GM18519 (cell line): Measurements from ENCODE around the gene SLC4A7.
A peak's percentile ranks its signal among the peaks of the same experiment; 100 is the strongest.
"Not testable (repeated sequence)": the region's sequence is repeated elsewhere in the genome, so short reads cannot be mapped to it uniquely, and the experiment has no call there.

Experiments used
- ATAC-seq: cut with Tn5 transposase; IDR thresholded peaks from one replicate; pipeline ENCODE4 v1.9.1; 2021; ENCODE audit warnings: mild to moderate bottlenecking, moderate library complexity; ENCODE audit not compliant: unreplicated experiment, low FRiP score

The SLC4A7 gene

GRCh38 chr3:27484015-27484844 lies at the start of gene SLC4A7:
Gene SLC4A7, minus strand, starts transcription at chr3:27484384. Its CDS starts 258 bp downstream, at chr3:27484126.
- peak; percentile 87 for ATAC-seq

DNA sequence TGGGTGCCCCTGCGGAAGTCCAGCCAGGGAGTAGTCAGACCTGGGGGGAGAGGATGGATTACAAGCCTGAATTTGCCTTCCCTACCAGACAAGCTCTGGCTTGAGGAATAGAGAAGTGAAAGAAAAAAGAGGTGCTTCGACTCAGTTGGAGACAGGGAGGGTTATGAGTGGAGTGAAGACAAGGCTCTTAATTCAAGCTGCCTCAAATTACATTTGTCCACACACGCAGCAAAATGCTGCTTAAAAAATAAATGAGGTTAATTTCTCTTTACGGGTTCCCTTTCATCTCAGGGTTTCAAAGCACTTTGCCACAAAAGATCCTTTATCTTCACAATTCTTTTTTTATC lies 49.0 kb upstream of the SLC4A7 start:
- no peak for ATAC-seq

DNA sequence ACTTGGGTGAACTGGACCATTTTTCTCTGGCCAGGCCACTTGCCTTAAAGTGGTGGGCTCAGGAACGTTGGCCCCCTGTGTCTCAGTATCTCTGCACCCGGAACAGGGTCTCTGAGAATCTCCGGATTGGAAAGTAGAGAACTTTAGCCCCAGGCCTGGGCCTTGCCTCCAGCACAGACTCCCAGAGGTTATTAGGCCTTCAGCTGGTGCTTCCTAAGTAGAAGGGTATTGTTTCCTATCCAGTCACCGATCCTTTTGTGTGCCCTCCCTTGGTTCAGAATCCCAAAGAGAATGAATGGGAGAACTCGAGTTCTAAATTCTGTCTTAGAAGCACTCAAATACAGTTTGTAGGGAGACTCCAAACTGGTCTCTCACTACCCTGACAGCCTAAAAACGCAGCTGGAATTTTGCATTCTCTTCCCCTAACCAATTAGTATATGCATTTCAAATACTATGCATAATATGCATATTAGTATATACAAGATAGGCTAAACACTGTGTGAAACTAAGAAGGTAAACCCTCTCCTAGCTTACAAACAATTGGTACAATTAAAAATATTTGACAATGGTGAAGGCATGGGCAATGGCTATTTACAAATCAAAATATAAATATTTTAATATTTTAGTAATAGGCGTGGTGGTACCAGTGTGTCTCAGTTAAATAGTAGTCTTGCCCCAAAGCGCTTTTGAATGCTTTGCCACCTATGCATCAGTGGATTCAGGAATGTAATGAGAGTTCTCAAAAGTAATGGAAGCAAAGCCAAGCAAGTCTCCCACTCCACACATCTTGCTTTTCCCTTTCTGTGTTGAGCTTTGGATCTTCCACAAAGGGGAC lies 48.5 kb upstream of the SLC4A7 start:
- ATAC-seq, result no peak

DNA sequence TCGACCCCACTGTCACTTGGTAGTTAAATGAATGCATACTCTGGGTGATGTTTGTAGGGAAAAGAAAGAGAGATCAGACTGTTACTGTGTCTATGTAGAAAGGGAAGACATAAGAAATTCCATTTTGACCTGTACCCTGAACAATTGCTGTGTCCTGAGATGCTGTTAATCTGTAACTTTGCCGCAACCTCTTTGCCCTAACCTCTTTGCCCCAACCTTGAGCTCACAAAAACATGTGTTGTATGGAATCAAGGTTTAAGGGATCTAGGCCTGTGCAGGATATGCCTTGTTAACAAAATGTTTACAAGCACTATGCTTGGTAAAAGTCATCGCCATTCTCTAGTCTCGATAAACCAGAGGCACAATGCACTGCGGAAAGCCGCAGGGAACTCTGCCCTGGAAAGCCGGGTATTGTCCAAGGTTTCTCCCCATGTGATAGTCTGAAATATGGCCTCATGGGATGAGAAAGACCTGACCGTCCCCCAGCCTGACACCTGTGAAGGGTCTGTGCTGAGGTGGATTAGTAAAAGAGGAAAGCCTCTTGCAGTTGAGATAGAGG lies 47.1 kb upstream of the SLC4A7 start:
- ATAC-seq, result not testable (repeated sequence)

- ATAC-seq, result no peak
Observed at GRCh38 chr3:27528791-27529190, 44.6 kb upstream of the SLC4A7 start.

- no peak for ATAC-seq
Observed at GRCh38 chr3:27526614-27527315, 42.6 kb upstream of the SLC4A7 start.

DNA sequence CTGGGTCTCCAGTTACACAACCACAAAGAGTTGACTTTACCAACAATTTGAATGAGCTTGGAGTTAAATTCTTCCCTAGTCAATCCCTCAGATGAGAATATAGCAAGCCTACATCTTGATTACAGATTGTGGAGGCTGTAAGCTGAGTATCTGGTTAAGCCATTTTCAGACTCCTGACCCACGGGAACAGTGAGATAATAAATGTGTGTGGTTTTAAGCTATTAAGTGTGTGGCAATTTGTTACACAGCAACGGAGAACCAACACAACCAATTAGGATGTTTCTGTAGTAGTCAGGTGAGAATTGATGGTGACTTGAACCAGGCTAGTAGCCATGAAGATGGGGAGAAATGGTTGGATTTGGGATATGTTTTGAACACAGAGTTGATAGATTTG lies 37.7 kb upstream of the SLC4A7 start:
- ATAC-seq, result no peak

GRCh38 chr3:27521179-27521871 lies 37.1 kb upstream of the SLC4A7 start:
- no peak for ATAC-seq

GRCh38 chr3:27511724-27512422 lies 27.7 kb upstream of the SLC4A7 start:
- ATAC-seq, result no peak

DNA sequence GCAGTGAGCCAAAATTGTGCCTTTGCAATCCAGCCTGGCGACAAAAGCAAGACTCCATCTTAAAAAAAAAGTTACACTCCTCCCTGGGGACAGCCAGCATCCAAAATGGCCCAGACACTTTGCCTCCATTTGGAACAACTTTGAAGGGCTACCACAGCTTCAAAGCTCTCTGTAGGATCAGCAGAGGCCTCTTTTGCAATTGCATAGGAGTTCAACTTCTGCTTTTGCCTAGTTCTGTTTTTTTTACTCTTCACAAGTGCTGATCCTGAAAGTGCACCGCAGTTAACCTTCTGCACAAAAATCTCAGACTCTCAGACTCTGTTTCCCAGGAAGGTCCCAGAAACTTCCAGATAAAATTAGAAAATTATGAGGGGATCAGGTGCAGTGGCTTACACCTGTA lies 25.2 kb upstream of the SLC4A7 start:
- no peak for ATAC-seq

- ATAC-seq, result no peak
Observed at GRCh38 chr3:27508424-27508823, 24.2 kb upstream of the SLC4A7 start.

GRCh38 chr3:27507515-27508266 lies 23.5 kb upstream of the SLC4A7 start:
- no peak for ATAC-seq

DNA sequence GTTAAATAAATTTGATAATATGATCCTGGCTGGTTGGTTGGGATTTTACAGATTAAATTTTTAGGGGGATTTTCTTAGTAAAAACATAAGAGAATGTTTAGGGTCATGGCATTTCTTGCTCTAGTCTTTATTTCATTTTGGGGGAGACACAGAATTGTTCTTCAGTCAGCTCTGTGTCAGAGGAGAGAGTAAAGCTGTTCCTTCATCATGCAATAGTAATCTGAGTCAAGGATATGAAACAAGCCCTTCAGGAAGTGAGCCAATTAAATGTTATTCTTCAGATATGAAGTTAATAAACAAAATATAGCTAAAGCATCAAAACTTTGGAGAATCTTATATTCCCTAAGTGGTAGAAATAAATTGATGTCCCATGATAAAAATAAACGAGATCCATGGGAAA lies 22.9 kb upstream of the SLC4A7 start:
- ATAC-seq, result no peak

DNA sequence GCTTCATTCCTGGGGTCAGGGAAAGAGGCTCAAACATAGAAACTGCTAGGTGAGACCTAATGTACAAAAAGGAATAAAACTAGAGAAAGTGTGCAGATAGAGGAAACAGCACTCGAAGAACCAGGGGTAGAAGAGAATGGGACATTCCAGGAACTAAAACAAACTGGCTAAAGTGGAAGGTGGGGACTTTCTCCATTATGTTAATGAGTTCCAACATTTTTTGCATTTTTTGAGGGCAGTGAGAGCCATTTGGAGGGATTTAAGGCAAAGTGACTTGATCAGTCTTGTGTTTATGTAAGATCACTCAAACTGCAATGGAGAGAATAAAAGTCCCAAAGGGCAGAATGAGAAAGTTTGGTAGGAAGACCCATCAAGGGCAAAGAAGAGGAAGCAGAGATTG lies 20.6 kb upstream of the SLC4A7 start:
- no peak for ATAC-seq

- ATAC-seq, result no peak
Observed at GRCh38 chr3:27503526-27503925, 19.3 kb upstream of the SLC4A7 start.

GRCh38 chr3:27501759-27502158 lies 17.6 kb upstream of the SLC4A7 start:
- ATAC-seq, result no peak

DNA sequence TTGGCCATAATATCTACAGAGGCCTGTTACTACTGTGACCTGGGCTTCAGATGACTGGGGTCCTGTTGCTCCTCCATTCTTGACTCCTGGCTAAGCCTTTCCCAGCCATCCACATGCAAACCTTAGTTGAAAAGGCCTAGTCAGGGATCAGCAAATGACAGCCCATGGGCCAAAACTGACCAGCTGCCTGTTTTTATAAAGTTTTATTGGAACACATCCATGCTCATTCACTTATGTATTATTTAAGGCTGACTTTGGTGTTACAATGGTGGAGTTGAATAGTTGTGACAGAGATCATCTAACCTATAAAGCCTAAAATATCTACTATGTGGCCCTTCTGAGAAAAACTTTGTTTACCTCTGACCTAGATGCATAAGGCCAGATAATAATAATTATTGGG lies 16.8 kb upstream of the SLC4A7 start:
- ATAC-seq, result no peak

GRCh38 chr3:27500035-27500434 lies 15.9 kb upstream of the SLC4A7 start:
- ATAC-seq, result no peak

DNA sequence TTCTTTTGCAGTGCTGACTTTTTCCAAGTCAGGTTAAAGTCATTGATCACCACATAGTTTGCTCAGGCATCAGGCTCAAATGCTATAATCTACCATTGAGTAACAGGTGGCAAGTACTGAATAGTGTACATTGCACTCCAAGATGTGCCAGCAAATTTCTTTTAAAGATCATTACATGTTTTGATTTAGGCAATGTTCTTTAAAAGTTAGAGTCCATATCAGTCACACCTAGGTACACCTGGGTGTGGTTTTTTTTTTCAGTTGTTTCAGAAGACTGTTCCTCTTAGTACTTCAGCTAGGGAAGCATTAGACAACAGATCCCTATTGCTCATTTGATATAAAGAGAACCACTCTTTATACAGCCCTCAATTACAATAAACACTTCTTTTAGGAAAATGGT lies 10.6 kb upstream of the SLC4A7 start:
- no peak for ATAC-seq
